NCI-H226 (cell line): Measurements from ENCODE around the gene ODC1.

Source experiments
- DNase-seq: peaks from one replicate; pipeline ENCODE4 v3.0.0-alpha.2; 2015

The ODC1 gene

GRCh38 chr2:10397878-10398277 is 50.2 kb downstream of the ODC1 start:
- DNase-seq: no peak

DNA sequence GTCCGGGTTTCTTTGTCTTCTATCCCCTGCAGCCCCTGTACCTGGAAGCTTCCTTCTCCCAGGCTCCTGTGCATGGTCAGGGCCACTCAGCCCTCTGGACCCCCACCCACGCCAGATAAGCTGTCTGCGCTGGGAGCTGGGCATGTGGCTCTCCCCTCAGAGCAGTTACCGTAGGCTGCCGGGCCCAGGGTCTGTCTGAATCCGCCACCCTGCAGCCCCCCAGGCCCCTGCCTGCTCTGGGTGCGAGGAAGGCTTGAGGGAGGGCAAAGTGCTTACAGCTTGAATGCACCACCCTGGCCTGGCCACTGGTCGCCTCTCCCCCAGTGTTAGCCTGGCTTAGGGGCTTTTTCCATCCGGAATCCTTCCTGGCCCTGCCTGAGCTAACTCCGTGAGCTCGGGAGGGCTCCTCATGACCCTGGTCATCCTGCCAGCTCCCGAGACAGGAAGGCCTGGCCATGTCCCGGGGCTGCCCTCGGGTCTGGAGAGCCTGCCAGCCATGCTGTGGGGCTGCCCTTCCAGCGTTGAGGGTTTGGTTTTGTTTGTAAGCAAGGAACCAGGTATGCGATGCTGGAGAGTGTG is 50.7 kb downstream of the ODC1 start:
- DNase-seq: no peak

DNA sequence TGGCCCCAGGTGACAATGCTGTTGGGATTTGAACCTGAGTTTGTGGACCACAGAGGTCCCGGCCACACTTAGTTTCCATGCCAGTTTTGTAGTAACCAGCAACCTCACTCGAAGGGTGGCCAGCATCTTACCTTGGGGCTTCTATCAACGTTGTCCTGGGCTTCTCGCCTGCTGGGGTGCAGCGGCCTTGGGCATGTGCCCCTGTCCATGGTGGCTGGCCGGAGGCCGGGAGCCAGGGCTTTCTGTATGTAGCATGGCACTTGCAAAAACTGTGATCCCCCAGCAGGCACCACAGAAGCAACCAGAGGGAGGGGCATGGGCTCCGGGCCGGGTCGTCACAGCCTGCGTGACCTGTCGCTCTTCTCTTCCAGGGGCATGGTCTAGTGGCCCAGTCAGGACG is 51.7 kb downstream of the ODC1 start:
- DNase-seq: no peak

- no peak for DNase-seq
Measured at GRCh38 chr2:10395893-10396292, 52.2 kb downstream of the ODC1 start.

DNA sequence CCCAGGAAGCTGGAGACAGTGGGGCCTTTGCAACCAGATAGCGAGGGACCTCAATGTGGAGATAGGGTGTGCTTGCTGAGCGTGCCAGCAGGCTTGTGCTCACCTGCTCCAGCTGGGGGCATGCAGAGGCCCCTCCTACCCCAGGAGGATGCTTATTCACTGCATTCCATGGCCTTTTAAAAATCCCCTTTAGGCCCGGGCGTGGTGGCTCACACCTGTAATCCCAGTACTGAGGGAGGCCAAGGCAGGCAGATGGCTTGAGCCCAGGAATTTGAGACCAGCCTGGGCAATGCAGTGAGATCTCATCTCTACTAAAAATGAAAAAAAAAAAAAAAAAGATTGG is 54.5 kb downstream of the ODC1 start:
- no peak for DNase-seq

DNA sequence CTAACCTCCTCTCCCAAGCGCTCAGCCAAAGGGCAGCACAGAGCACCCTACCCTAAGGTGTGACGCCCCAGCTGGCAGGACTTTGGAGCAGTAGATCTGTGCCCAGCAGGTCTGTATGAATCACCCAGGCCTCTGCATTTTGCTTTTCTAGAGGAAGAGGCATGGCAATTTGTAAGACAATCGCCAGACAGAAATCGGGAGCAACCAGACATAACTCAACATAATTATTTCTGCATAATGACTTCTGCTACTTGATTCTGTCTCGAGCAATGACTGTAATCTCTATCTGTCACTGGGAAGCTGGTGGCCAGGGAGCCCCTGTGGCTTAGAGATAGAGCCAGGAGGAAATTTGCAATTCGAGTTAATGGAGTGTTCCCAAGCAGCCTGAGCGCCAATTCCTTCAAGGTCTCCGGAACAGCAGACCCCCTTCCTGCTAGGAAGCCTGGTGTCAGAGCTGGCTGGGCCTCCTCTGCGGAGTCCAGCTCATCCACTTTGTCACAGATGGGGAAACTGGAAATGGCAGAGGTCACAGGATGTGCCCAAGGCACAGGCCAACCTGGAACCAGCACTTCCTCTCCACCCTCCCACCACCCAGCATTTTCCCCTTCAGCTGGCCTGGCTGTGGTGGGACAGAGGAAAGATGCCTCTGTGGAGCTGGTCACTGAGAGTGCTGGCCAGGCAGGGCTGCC is 55.0 kb downstream of the ODC1 start:
- no peak for DNase-seq

- DNase-seq: no peak
Measured at GRCh38 chr2:10392548-10392947, 55.6 kb downstream of the ODC1 start.

DNA sequence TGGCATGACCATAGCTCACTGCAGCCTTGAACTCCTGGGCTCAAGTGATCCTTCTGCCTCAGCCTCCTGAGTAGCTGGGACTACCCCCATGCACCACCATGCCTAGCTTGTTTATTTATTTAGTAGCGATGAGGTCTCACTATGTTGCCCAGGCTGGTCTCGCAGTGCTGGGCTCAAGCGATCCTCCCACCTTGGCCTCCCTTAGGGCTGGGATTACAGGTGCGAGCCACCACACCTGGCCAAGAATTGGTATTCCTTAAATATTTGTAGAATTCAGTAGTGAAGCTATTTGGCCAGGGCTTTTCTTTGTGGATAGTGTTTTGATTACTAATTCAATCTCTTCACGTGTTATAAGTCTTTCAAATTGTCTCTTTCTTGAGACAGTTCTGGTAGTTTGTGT is 56.0 kb downstream of the ODC1 start:
- no peak for DNase-seq

GRCh38 chr2:10390369-10390801 is 57.7 kb downstream of the ODC1 start:
- no peak for DNase-seq
